DND-41 (cell line): ENCODE results near the gene TAS2R19.

ENCODE experiments used
- ATAC-seq: fragments of 200-7000 bp; cut with Tn5 transposase; 3 replicates; pipeline ENCODE4 v1.9.1; 2021; ENCODE audit warnings: low read depth; ENCODE audit not compliant: insufficient read depth
- DNase-seq: peaks from one replicate; pipeline ENCODE4 v3.0.0-alpha.2; 2020
- H2AFZ ChIP-seq: 2 replicates; pipeline ENCODE4 v1.6.0; 2012; ENCODE audit warnings: low read depth, low read length
- H3K27ac ChIP-seq: 2 replicates; pipeline ENCODE4 v1.5.1; 2012; ENCODE audit warnings: low read length, inconsistent platforms
- H3K27me3 ChIP-seq: fragments of 200-600 bp; sonication (generic); 2 replicates; pipeline ENCODE4 v1.6.0; 2012; ENCODE audit warnings: low read length, mild to moderate bottlenecking, inconsistent platforms; ENCODE audit not compliant: insufficient read depth, poor library complexity
- H3K36me3 ChIP-seq: 2 replicates; pipeline ENCODE4 v1.5.1; 2012; ENCODE audit warnings: low read length, inconsistent platforms; ENCODE audit not compliant: insufficient read depth
- H3K4me1 ChIP-seq: 2 replicates; pipeline ENCODE4 v1.5.1; 2012; ENCODE audit warnings: mild to moderate bottlenecking, low read length; ENCODE audit not compliant: insufficient read depth
- H3K4me2 ChIP-seq: 2 replicates; pipeline ENCODE4 v1.6.0; 2012; ENCODE audit warnings: mild to moderate bottlenecking, moderate library complexity, low read length, inconsistent platforms; ENCODE audit not compliant: insufficient read depth
- H3K4me3 ChIP-seq, 2 experiments: fragments of 200-600 bp in 1 of 2; shearing (Covaris generic) in 1 of 2; 2 replicates each; pipeline ENCODE4 v1.5.1; 2012 to 2016; ENCODE audit warnings: inconsistent platforms in 2 of 2, low read length in 2 of 2, mild to moderate bottlenecking in 2 of 2, low read depth in 1 of 2, moderate library complexity in 1 of 2
- H3K79me2 ChIP-seq: 2 replicates; pipeline ENCODE4 v1.6.0; 2012; ENCODE audit warnings: low read length, inconsistent platforms; ENCODE audit not compliant: insufficient read depth
- H3K9ac ChIP-seq: 2 replicates; pipeline ENCODE4 v1.6.0; 2012; ENCODE audit warnings: low read depth, mild to moderate bottlenecking, inconsistent platforms, low read length, moderate library complexity
- H3K9me3 ChIP-seq: 2 replicates; pipeline ENCODE4 v1.5.1; 2012; ENCODE audit warnings: low read length, moderate library complexity, mild to moderate bottlenecking, inconsistent platforms; ENCODE audit not compliant: insufficient read depth, severe bottlenecking
- H4K20me1 ChIP-seq: 2 replicates; pipeline ENCODE4 v1.6.0; 2012; ENCODE audit warnings: low read length; ENCODE audit not compliant: insufficient read depth
- CTCF ChIP-seq: IDR thresholded peaks from 2 replicates; pipeline ENCODE4 v1.5.1; 2012; ENCODE audit warnings: borderline replicate concordance, low read length, moderate library complexity, mild to moderate bottlenecking; ENCODE audit not compliant: poor library complexity, severe bottlenecking; ENCODE audit errors: extremely low read depth
- EZH2 ChIP-seq: IDR thresholded peaks from 3 replicates; pipeline ENCODE4 v1.6.1; 2012; ENCODE audit warnings: borderline replicate concordance, low read depth, mild to moderate bottlenecking, moderate library complexity, low read length, inconsistent platforms; ENCODE audit not compliant: severe bottlenecking

Gene TAS2R19

GRCh38 chr12:10982244-10982643, 40.2 kb downstream of the TAS2R19 start:
- DNase-seq: peak; percentile 67
- Histone ChIP-seq H3K4me1 (peaks cover 13% of the 10 kb centered on the region), H2AFZ (no peak overlapping the region), H3K79me2 (0 out of 2 replicates have a peak, but pooled peaks cover 8% of the 10 kb centered on the region), H3K4me2 (no peak overlapping the region), H3K27me3 (no peaks in the 10 kb centered on the region), H4K20me1 (peaks cover 66% of the 10 kb centered on the region), H3K9ac (no peak overlapping the region), H3K36me3 (no peaks in the 10 kb centered on the region), H3K4me3 (no peak overlapping the region), H3K9me3 (no peaks in the 10 kb centered on the region), H3K27ac (no peak overlapping the region)
- TF ChIP-seq EZH2: no peak
- no peak for TF ChIP-seq CTCF
- ATAC-seq: peak; percentile 99

GRCh38 chr12:10974965-10975364, 47.5 kb downstream of the TAS2R19 start:
- no peak for ATAC-seq
- no peaks in the 10 kb centered on the region for H3K36me3 ChIP-seq
- H3K27me3 ChIP-seq: no peaks in the 10 kb centered on the region
- DNase-seq: no peak
- TF ChIP-seq CTCF: no peak
- no peak for TF ChIP-seq EZH2
- H3K9me3 ChIP-seq: no peaks in the 10 kb centered on the region
- H3K9ac ChIP-seq: no peak overlapping the region
- H4K20me1 ChIP-seq: peaks cover 53% of the 10 kb centered on the region; the same call in 1 of the 2 replicates
- H3K4me1 ChIP-seq: no peaks in the 10 kb centered on the region
- no peak overlapping the region for H3K4me3 ChIP-seq
- H3K4me2 ChIP-seq: no peak overlapping the region
- H3K27ac ChIP-seq: no peak overlapping the region
- no peak overlapping the region for H2AFZ ChIP-seq
- H3K79me2 ChIP-seq: 0 out of 2 replicates have a peak, but pooled peaks cover 15% of the 10 kb centered on the region
